Kidney capillary endothelial cell (primary cell): Measurements from ENCODE around the gene CNKSR2.

Source experiments
- DNase-seq: peaks from one replicate; pipeline ENCODE4 v3.0.0-alpha.2; 2018; ENCODE audit warnings: low spot score

CNKSR2 gene

DNA sequence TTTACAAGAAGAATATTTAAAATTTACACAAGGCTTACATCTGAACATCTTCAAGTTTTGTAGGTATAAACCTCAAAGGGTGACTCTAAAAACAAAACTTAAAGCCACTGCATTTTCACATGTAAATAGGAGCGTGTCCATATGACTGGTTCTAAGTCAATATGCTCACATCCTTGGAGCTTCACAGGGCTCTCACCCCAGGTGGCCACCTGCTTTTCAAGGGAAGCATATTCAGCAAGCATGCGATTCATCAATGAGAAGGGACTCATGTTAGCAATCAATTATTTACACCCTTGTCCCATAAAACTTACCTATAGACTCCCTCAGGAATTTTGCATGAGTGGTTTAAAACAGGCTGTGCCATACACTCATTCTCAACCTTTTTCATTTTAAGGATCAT is 301.7 kb downstream of the CNKSR2 start:
- no peak for DNase-seq

DNA sequence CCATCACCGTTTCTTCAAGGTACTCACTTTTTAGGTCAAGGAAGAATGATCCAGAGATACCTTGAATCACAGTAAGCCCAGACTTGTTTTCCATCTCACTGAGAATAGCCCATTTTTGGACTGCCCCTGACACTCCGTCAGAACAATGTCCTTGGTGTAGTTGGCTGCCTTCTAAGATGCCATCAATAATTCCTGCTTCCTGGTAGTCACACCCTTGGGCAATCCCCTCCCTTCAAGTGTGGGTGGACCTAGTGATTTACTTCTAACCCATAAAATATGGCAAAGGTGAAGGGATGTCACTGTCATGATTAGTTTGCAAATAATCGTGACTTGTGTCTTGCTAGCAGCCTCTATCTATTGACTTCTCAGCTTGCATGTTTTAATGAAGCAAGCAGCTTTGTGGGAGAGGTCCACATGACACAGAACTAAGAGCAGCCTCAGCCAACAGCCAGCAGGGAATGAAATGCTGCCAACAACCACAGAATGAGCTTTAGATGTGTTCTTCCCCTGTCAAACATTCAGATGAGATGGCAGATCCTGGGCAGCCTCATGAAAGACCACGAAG is 303.9 kb downstream of the CNKSR2 start:
- DNase-seq, result no peak

DNA sequence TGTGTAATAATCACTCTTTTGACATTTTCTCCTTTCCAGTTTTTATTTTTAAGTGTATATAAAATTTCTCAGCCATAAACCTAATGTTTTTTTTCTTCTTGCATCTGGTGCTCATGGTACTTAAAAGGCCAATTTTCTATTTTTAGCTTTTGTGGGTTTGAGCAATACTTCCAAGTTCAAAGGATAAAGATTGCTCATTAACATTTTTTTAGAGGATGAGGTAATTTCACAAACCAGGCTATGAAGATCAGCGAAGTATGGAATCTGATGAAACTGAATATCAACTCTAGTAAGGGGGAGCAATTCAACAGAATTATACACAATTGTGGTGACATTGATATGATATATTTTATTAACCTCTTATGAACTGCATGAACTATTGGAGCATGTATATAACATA is 309.7 kb downstream of the CNKSR2 start:
- DNase-seq, result no peak

DNA sequence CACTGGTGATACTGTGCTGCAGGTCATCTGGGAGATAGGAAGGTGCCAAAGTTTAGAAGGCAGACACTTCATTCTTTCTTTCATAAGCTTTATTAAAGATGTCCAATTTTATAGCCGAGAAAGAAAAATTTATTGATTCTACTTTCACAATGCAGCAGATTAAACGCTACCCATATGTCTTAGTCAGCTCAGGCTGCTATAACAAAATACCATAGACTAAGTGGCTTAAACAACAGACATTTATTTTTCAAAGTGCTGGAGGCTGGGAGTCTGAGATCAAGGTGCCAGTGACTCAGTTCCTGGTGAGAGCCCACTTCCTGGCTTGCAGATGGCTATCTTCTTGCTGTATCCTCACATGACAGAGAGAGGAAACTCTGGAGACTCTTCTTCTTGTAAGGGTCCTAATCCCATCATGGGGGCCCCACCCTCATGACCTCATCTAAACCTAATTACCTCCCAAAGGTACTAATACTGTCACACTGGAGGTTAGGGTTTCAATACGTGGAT is 317.3 kb downstream of the CNKSR2 start:
- peak; percentile 5 for DNase-seq

DNA sequence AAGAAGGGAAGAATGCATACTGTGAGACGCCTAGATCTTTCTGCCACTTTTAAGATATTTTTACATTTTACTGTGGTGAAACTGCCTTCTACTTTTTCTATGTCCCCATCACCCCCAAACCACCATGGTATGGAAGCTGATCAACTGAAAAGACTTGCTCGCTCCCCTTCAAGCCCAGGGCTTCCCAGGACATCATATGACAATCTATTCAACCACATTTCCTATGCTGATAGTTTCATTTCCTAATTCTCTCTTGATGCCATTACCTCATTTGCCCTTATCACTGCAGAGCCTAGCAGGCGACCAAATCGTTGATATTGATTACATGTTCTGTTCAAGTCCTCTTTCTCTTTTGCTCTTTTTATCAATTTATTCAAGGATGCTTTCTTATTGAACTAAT is 324.1 kb downstream of the CNKSR2 start:
- no peak for DNase-seq

DNA sequence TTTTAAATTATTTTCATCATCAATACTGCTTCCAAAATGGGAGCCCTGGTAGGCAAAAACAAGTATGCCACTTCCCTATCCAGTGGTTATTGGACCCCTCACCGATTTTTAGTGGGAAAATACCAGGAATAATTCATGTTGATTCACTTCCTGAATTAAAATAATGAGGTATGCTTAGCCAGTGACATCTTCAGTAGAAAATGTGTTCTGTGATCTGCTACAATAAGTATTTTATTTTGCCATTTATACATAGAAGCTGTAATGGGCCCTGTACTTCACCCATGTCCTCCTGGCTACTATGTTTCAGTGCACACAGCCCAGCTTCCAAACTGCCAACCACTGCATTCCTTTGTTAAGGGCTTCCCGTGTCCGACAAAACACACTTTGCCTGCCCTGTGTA is 324.9 kb downstream of the CNKSR2 start:
- no peak for DNase-seq

DNA sequence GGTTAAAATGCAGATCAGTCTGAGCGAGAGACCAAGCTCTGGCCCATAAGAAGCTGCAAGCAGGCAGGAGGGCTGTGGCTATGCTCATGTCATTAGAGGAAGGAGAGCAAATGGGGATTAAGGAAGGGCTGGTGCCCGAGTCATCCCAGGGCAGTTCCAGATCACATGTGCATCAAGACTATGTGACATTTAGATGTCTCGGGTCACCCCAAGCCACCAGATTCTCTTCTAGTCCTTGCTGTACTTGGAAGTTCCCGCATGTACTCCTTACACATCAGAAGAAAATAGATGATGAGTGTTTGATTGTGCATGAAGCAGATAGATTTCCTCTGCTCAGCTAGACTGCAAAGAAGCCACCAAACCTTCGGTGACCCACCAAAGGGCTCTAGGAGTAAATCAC is 326.1 kb downstream of the CNKSR2 start:
- no peak for DNase-seq

DNA sequence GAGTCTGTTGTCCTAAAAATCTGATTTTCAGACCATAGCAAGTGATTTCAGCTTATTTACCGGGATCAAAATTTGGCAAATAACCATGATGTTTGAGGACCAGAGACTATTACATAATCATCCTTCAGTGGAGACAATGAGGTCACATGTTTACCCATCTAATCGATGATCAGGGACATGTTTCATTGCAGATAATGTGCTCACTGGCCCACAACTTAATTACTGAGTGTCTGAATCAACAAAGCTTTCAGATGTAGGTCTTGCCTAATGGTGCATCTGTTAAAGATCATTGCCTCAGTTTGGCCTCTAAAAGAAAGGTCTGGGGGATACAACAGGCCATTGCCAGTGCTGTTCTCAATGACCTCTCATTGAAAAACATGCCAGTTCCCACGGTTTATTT is 326.7 kb downstream of the CNKSR2 start:
- no peak for DNase-seq

DNA sequence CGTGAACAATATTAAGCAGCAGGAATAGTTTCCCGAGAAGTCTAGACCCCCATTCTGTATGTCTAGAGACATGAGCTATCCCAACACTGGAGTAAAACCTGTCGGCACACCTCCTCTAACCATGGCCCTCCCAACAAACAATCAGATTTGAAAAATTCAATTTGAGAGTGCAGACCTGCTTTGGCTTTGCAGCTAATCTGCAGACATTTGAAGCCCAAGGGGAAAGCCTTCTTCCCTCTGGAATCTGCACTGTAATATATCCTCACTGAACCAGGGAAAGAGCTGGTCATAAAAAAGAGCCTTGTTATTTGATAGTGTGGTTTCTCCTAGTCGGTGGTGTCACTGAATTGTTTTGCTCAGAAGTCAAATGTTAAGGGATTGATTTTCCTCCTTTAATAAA is 328.5 kb downstream of the CNKSR2 start:
- no peak for DNase-seq
